ENCODE measurements around the gene RRP9. TPM values are rescaled to one million over a fixed set of nuclear protein-coding genes. Genes with fewer than 3 reads are reported as not detected.
"Not testable (repeated sequence)": the region's sequence is repeated elsewhere in the genome, so short reads cannot be mapped to it uniquely, and the experiment has no call there.

RRP9 gene
- total and polyA plus RNA-seq, 2 donors (not counting 3 experiments of a cell fraction or from before 2014, with no cell fraction given) = 26.0 to 30.1 TPM

GRCh38 chr3:51902361-51902760 is 39.3 kb downstream of the RRP9 start:
- FAIRE-seq, CTCF ChIA-PET: not testable (repeated sequence)

GRCh38 chr3:51900043-51900442 is 41.7 kb downstream of the RRP9 start:
- H3K4me1 ChIP-seq (ENCODE audit: control insufficient read depth, extremely low read depth, insufficient read depth, low read length); FAIRE-seq; H3K79me2 ChIP-seq (ENCODE audit: control insufficient read depth, insufficient read depth, low read length); CTCF ChIA-PET; H3K4me3 ChIP-seq (replicated peaks in 1 of 3; ENCODE audit: insufficient read depth in 1 of 3, low read depth in 1 of 3, low read length in 3 of 3); H3K4me2 ChIP-seq (ENCODE audit: insufficient read depth, low read length); H3K9ac ChIP-seq (replicated peaks; ENCODE audit: extremely low read depth, insufficient read depth, low read length); H3K36me3 ChIP-seq (ENCODE audit: control insufficient read depth in 2 of 2, extremely low read depth in 1 of 2, insufficient read depth in 2 of 2, low read length in 2 of 2); H3K27ac ChIP-seq (ENCODE audit: insufficient read depth, low read depth, low read length); BruUV-seq (replicated peaks); H3K9me1 ChIP-seq (replicated peaks; ENCODE audit: control insufficient read depth, extremely low read depth, insufficient read depth, low read length); intact Hi-C loops (cut with micrococcal nuclease); H3K9me3 ChIP-seq (replicated peaks; ENCODE audit: control insufficient read depth, insufficient read depth, low read length); dilution Hi-C loops (cut with MboI; ENCODE audit: extremely low pct_ligation_motif_present, low sequenced_read_pairs); H3K27me3 ChIP-seq (ENCODE audit: control insufficient read depth in 2 of 2, insufficient read depth in 2 of 2, low read length in 2 of 2); H4K20me1 ChIP-seq (replicated peaks; ENCODE audit: control insufficient read depth, extremely low read depth, insufficient read depth, low read length); H2AFZ ChIP-seq (ENCODE audit: low read depth, low read length); DNase-seq (ENCODE audit: low read depth, low spot score); POLR2A ChIA-PET: not testable (repeated sequence)

More at GRCh38 chr3:51902361-51902760, 39.3 kb downstream of the RRP9 start:
- H3K27me3 ChIP-seq (ENCODE audit: control insufficient read depth in 2 of 2, insufficient read depth in 2 of 2, low read length in 2 of 2); H3K27ac ChIP-seq (ENCODE audit: insufficient read depth, low read depth, low read length); H2AFZ ChIP-seq (ENCODE audit: low read depth, low read length); H3K4me1 ChIP-seq (ENCODE audit: control insufficient read depth, extremely low read depth, insufficient read depth, low read length); DNase-seq (ENCODE audit: low read depth, low spot score); POLR2A ChIA-PET; H3K4me3 ChIP-seq (replicated peaks in 1 of 3; ENCODE audit: insufficient read depth in 1 of 3, low read depth in 1 of 3, low read length in 3 of 3); H3K79me2 ChIP-seq (ENCODE audit: control insufficient read depth, insufficient read depth, low read length); BruUV-seq (replicated peaks); H4K20me1 ChIP-seq (replicated peaks; ENCODE audit: control insufficient read depth, extremely low read depth, insufficient read depth, low read length); dilution Hi-C loops (cut with MboI; ENCODE audit: extremely low pct_ligation_motif_present, low sequenced_read_pairs); H3K9ac ChIP-seq (replicated peaks; ENCODE audit: extremely low read depth, insufficient read depth, low read length); H3K9me1 ChIP-seq (replicated peaks; ENCODE audit: control insufficient read depth, extremely low read depth, insufficient read depth, low read length); H3K9me3 ChIP-seq (replicated peaks; ENCODE audit: control insufficient read depth, insufficient read depth, low read length); H3K36me3 ChIP-seq (ENCODE audit: control insufficient read depth in 2 of 2, extremely low read depth in 1 of 2, insufficient read depth in 2 of 2, low read length in 2 of 2); intact Hi-C loops (cut with micrococcal nuclease); H3K4me2 ChIP-seq (ENCODE audit: insufficient read depth, low read length): not testable (repeated sequence)

- no TSS peak for BruUV-seq (replicated peaks)
- Histone ChIP-seq H4K20me1 (replicated peaks; ENCODE audit: control insufficient read depth, extremely low read depth, insufficient read depth, low read length) (no peaks in the 10 kb centered on the region), H2AFZ (ENCODE audit: low read depth, low read length) (no peak overlapping the region), H3K27me3 (ENCODE audit: control insufficient read depth in 2 of 2, insufficient read depth in 2 of 2, low read length in 2 of 2) (peaks cover 0 to 9% of the 10 kb centered on the region in 2 experiments), H3K4me2 (ENCODE audit: insufficient read depth, low read length) (no peak overlapping the region), H3K36me3 (ENCODE audit: control insufficient read depth in 2 of 2, extremely low read depth in 1 of 2, insufficient read depth in 2 of 2, low read length in 2 of 2) (no peaks in the 10 kb centered on the region), H3K9me3 (replicated peaks; ENCODE audit: control insufficient read depth, insufficient read depth, low read length) (no peaks in the 10 kb centered on the region), H3K9me1 (replicated peaks; ENCODE audit: control insufficient read depth, extremely low read depth, insufficient read depth, low read length) (no peaks in the 10 kb centered on the region), H3K9ac (replicated peaks; ENCODE audit: extremely low read depth, insufficient read depth, low read length) (no peak overlapping the region), H3K4me1 (ENCODE audit: control insufficient read depth, extremely low read depth, insufficient read depth, low read length) (no peaks in the 10 kb centered on the region), H3K79me2 (ENCODE audit: control insufficient read depth, insufficient read depth, low read length) (no peaks in the 10 kb centered on the region), H3K4me3 (replicated peaks in 1 of 3; ENCODE audit: insufficient read depth in 1 of 3, low read depth in 1 of 3, low read length in 3 of 3) (no peak overlapping the region), H3K27ac (ENCODE audit: insufficient read depth, low read depth, low read length) (no peak overlapping the region)
- intact Hi-C loops (cut with micrococcal nuclease) (no loop called here), dilution Hi-C loops (cut with MboI; ENCODE audit: extremely low pct_ligation_motif_present, low sequenced_read_pairs) (no loop called here)
- POLR2A ChIA-PET = no interaction called here
- TF ChIP-seq MYC (IDR thresholded peaks at IDR 0.05; ENCODE audit: low read depth, low read length) = no peak
- no peak for TF ChIP-seq FOS (IDR thresholded peaks at IDR 0.05; ENCODE audit: borderline replicate concordance, insufficient read depth, low read length)
- no peak for TF ChIP-seq POLR2AphosphoS5 (IDR thresholded peaks at IDR 0.05; ENCODE audit: insufficient read depth, low read depth, low read length)
- TF ChIP-seq MAX (IDR thresholded peaks at IDR 0.05; ENCODE audit: insufficient read depth, insufficient read length) = no peak
- TF ChIP-seq POLR2A (IDR thresholded peaks at IDR 0.05; ENCODE audit: low read depth, low read length) = no peak
- no peak for TF ChIP-seq CTCF (IDR thresholded peaks at IDR 0.05; ENCODE audit: extremely low read depth in 1 of 2, insufficient read depth in 1 of 2, low read depth in 1 of 2, low read length in 2 of 2)
- TF ChIP-seq JUN (IDR thresholded peaks at IDR 0.05; ENCODE audit: borderline replicate concordance, insufficient read depth, insufficient read length, low read depth) = no peak
- TF ChIP-seq GATA2 (IDR thresholded peaks at IDR 0.05; ENCODE audit: insufficient read depth, insufficient read length, low read depth, low read length) = no peak
- no peak for TF ChIP-seq EZH2 (IDR thresholded peaks at IDR 0.05; ENCODE audit: borderline replicate concordance, low read depth, low read length, severe bottlenecking)
- no peak for FAIRE-seq
- DNase-seq (ENCODE audit: low read depth, low spot score) = no peak
- CTCF ChIA-PET = no interaction called here
Measured at GRCh38 chr3:51897391-51897790, 44.3 kb downstream of the RRP9 start.

Data from endothelial cell of umbilical vein (primary cell).